Mesothelial cell of epicardium (in vitro differentiated cells): ENCODE measurements around the gene PLA2G4E. TPM values are rescaled to one million over a fixed set of nuclear protein-coding genes. Genes with fewer than 3 reads are reported as not detected.

Experiments
- DNase-seq, 2 experiments: peaks; one replicate each; pipeline ENCODE4 v3.0.0; 2021; ENCODE audit warnings: low spot score in 2 of 2; ENCODE audit not compliant: unreplicated experiment in 2 of 2
- H3K27ac Mint-ChIP-seq: 2 replicates; pipeline ENCODE4 v1.8.0; 2021; ENCODE audit warnings: mixed read lengths
- H3K27me3 Mint-ChIP-seq: 2 replicates; pipeline ENCODE4 v1.8.0; 2021; ENCODE audit warnings: low read depth, mixed read lengths
- H3K36me3 Mint-ChIP-seq: 2 replicates; pipeline ENCODE4 v1.8.0; 2021; ENCODE audit warnings: mixed read lengths
- H3K4me1 Mint-ChIP-seq: 2 replicates; pipeline ENCODE4 v1.8.0; 2021; ENCODE audit warnings: mixed read lengths
- H3K4me3 Mint-ChIP-seq: 2 replicates; pipeline ENCODE4 v1.8.0; 2021; ENCODE audit warnings: mild to moderate bottlenecking, moderate library complexity, mixed read lengths
- H3K9me3 Mint-ChIP-seq: 2 replicates; pipeline ENCODE4 v1.8.0; 2021; ENCODE audit warnings: mixed read lengths
- CTCF ChIP-seq: fragments of 200-600 bp; sonication (generic); IDR thresholded peaks from one replicate; pipeline ENCODE4 v1.5.0; 2021; ENCODE audit warnings: antibody characterized with exemption; ENCODE audit not compliant: unreplicated experiment
- total RNA-seq: library from RNA; stranded (reverse); gene quantifications from 3 replicates; pipeline ENCODE4 v1.2.1, GENCODE V29; 2021

PLA2G4E gene
- not detected in 3 replicates for total RNA-seq

GRCh38 chr15:42020713-42021273, at the start of gene PLA2G4E:
Gene PLA2G4E (minus strand): TSS chr15:42021042. CDS start chr15:42021030, 12 bp downstream.
- peaks cover 16% of the 10 kb centered on the region for H3K27me3 Mint-ChIP-seq
- no peak within 1 kb of the TSS for H3K27ac Mint-ChIP-seq
- H3K4me1 Mint-ChIP-seq = peaks cover 4% of the 10 kb centered on the region
- no peak for DNase-seq
- no peak for TF ChIP-seq CTCF
- H3K9me3 Mint-ChIP-seq = peaks cover 24% of the 10 kb centered on the region
- H3K4me3 Mint-ChIP-seq = no peak within 1 kb of the TSS
- H3K36me3 Mint-ChIP-seq = peaks cover 2% of the 10 kb centered on the region

GRCh38 chr15:42070279-42070975, 49.6 kb upstream of the PLA2G4E start:
- TF ChIP-seq CTCF = no peak
- peaks cover 4% of the 10 kb centered on the region for H3K4me1 Mint-ChIP-seq
- H3K27me3 Mint-ChIP-seq = peaks cover 26% of the 10 kb centered on the region
- no peak overlapping the region for H3K4me3 Mint-ChIP-seq
- H3K27ac Mint-ChIP-seq = no peak overlapping the region
- peaks cover 10% of the 10 kb centered on the region for H3K9me3 Mint-ChIP-seq
- peaks cover 6% of the 10 kb centered on the region for H3K36me3 Mint-ChIP-seq
- no peak for DNase-seq

GRCh38 chr15:42069496-42070278, 48.8 kb upstream of the PLA2G4E start:
- H3K4me3 Mint-ChIP-seq = no peak overlapping the region
- H3K27ac Mint-ChIP-seq = no peak overlapping the region
- peaks cover 4% of the 10 kb centered on the region for H3K4me1 Mint-ChIP-seq
- peaks cover 6% of the 10 kb centered on the region for H3K36me3 Mint-ChIP-seq
- peaks cover 10% of the 10 kb centered on the region for H3K9me3 Mint-ChIP-seq
- DNase-seq = no peak
- peaks cover 26% of the 10 kb centered on the region for H3K27me3 Mint-ChIP-seq
- TF ChIP-seq CTCF = no peak

- H3K27me3 Mint-ChIP-seq = peaks cover 28% of the 10 kb centered on the region
- no peak overlapping the region for H3K4me3 Mint-ChIP-seq
Observed at GRCh38 chr15:42069025-42069424, 48.2 kb upstream of the PLA2G4E start.

GRCh38 chr15:42068601-42069000, 47.8 kb upstream of the PLA2G4E start:
- H3K4me1 Mint-ChIP-seq = peaks cover 4% of the 10 kb centered on the region
- no peak for TF ChIP-seq CTCF
- H3K9me3 Mint-ChIP-seq = peaks cover 10% of the 10 kb centered on the region
- H3K27ac Mint-ChIP-seq = no peak overlapping the region
- DNase-seq = no peak
- H3K4me3 Mint-ChIP-seq = no peak overlapping the region
- peaks cover 6% of the 10 kb centered on the region for H3K36me3 Mint-ChIP-seq
- peaks cover 25% of the 10 kb centered on the region for H3K27me3 Mint-ChIP-seq

More at GRCh38 chr15:42069025-42069424, 48.2 kb upstream of the PLA2G4E start:
- Mint-ChIP-seq H3K4me1 (peaks cover 4% of the 10 kb centered on the region), H3K36me3 (peaks cover 6% of the 10 kb centered on the region), H3K9me3 (peaks cover 10% of the 10 kb centered on the region), H3K27ac (no peak overlapping the region)
- no peak for DNase-seq
- TF ChIP-seq CTCF = no peak
